Loucy (cell line): Measurements from ENCODE around the gene TESK1.
"Not testable (repeated sequence)": the region's sequence is repeated elsewhere in the genome, so short reads cannot be mapped to it uniquely, and the experiment has no call there.

Experiments
- CTCF ChIP-seq: fragments of 200-600 bp; sonication (generic); conservative IDR thresholded peaks from 2 replicates; pipeline ENCODE4 v1.5.1; 2014; ENCODE audit warnings: mild to moderate bottlenecking, antibody characterized with exemption, low read length
- EZH2phosphoT487 ChIP-seq: fragments of 200-600 bp; IDR thresholded peaks from 2 replicates; pipeline ENCODE4 v1.6.1; 2018; ENCODE audit warnings: antibody characterized with exemption, mild to moderate bottlenecking, moderate library complexity, borderline replicate concordance

DNA sequence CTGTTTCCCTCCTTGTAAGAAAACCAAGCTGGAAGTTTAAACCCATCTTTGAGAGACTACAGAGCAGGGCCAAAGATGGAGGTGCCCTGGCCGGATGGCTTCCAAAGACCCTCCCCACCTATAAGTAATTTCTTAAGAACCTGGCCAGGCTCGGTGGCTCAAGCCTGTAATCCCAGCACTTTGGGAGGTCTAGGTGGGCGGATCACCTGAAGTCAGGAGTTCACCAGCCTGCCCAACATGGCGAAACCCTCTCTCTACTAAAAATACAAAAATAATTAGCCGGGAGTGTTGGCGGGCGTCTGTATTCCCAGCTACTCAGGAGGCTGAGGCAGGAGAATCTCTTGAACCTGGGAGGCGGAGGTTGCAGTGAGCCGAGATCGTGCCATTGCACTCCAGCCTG is 40.7 kb downstream of the TESK1 start:
- not testable (repeated sequence) for TF ChIP-seq CTCF, EZH2phosphoT487
